Left ventricle myocardium inferior (tissue), 1 donor: ENCODE data around the gene ARF4. TPM values are rescaled to one million over a fixed set of nuclear protein-coding genes. Genes with fewer than 3 reads are reported as not detected.

Experiments
- DNase-seq: peaks from one replicate; pipeline ENCODE4 v3.0.0-alpha.2; 2020
- H3K27ac ChIP-seq: fragments of 200-600 bp; replicated peaks from 2 replicates; pipeline ENCODE4 v1.8.0; 2021
- H3K27me3 ChIP-seq: fragments of 200-600 bp; 2 replicates; pipeline ENCODE4 v1.8.0; 2021; ENCODE audit warnings: low read depth
- H3K36me3 ChIP-seq: fragments of 200-600 bp; 2 replicates; pipeline ENCODE4 v1.8.0; 2021
- H3K4me1 ChIP-seq: fragments of 200-600 bp; 2 replicates; pipeline ENCODE4 v1.8.0; 2021
- H3K4me3 ChIP-seq: fragments of 200-600 bp; 2 replicates; pipeline ENCODE4 v1.8.0; 2021; ENCODE audit warnings: mild to moderate bottlenecking, moderate library complexity
- H3K9me3 ChIP-seq: fragments of 200-600 bp; replicated peaks from 2 replicates; pipeline ENCODE4 v1.8.0; 2021
- intact Hi-C: fragments of 100-400 bp; cut with micrococcal nuclease; formaldehyde crosslinking; loops from one replicate; pipeline ENCODE4 v1.11.0; 2022
- total RNA-seq: library from RNA; stranded (reverse); fragmentation: NEBNext Ultra II Directional; extraction: Animal tissue kit (Norgen Biotek cat#: 25700); gene quantifications from one replicate; pipeline ENCODE4 v1.2.1, GENCODE V29; 2021
- TF ChIP-seq, protein P1 (sequence below): fragments of 200-600 bp; IDR thresholded peaks from 2 replicates; pipeline ENCODE4 v1.8.0; 2021; ENCODE audit warnings: antibody characterized with exemption, mild to moderate bottlenecking, borderline replicate concordance
- donor health status: DM: no; HTN: yes; CAD: no; lungs with severe emphysema.

The ARF4 gene
- total RNA-seq, 1 donor from 2014 or later = 69.8 TPM

DNA sequence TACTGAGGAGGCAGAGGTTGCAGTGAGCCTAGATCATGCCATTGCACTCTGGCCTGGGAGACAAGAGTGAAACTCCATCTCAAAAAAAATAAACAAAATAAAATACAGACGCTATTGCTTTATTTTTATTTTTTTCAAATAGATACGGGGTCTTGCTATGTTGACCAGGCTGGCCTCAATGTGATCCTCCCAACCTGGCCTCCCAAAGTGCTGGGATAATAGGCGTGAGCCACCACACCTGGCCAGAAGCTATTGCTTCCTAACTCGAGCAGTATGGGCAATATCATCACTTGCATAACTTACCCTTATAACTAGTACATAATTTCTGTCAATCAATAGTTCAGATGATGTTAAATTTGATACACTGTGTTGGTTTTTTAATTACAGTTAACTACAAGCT is 3.0 kb downstream of the ARF4 start:
- no peaks in the 10 kb centered on the region for H3K9me3 ChIP-seq
- TF ChIP-seq, protein P1, sequence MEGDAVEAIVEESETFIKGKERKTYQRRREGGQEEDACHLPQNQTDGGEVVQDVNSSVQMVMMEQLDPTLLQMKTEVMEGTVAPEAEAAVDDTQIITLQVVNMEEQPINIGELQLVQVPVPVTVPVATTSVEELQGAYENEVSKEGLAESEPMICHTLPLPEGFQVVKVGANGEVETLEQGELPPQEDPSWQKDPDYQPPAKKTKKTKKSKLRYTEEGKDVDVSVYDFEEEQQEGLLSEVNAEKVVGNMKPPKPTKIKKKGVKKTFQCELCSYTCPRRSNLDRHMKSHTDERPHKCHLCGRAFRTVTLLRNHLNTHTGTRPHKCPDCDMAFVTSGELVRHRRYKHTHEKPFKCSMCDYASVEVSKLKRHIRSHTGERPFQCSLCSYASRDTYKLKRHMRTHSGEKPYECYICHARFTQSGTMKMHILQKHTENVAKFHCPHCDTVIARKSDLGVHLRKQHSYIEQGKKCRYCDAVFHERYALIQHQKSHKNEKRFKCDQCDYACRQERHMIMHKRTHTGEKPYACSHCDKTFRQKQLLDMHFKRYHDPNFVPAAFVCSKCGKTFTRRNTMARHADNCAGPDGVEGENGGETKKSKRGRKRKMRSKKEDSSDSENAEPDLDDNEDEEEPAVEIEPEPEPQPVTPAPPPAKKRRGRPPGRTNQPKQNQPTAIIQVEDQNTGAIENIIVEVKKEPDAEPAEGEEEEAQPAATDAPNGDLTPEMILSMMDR = no peak
- H3K27me3 ChIP-seq = no peaks in the 10 kb centered on the region
- no peak for DNase-seq
- H3K4me1 ChIP-seq = peaks cover 70% of the 10 kb centered on the region
- peak overlapping the region; percentile 83 for H3K4me3 ChIP-seq
- intact Hi-C loops = no loop called here
- H3K27ac ChIP-seq = no peak overlapping the region
- H3K36me3 ChIP-seq = no peaks in the 10 kb centered on the region

DNA sequence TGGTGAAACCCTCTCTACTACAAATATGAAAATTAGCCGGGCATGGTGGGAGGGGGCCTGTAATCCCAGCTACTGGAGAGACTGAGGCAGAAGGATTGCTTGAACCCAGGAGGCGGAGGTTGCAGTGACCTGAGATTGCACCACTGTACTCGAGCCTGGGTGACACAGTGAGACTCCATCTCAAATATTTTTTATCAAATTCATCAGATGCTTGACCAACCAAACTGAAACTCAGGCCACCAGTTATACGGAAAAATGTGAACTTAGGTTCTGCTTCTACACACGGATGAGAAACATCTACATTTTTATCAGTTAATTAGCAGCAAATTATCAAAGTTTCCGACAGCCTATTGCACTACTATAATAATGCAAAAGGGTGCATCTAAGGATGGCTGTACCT is 4.8 kb downstream of the ARF4 start:
- Histone ChIP-seq H3K27me3 (no peaks in the 10 kb centered on the region), H3K27ac (no peak overlapping the region), H3K4me3 (no peak overlapping the region), H3K9me3 (no peaks in the 10 kb centered on the region), H3K36me3 (no peaks in the 10 kb centered on the region), H3K4me1 (peaks cover 68% of the 10 kb centered on the region)
- TF ChIP-seq, protein P1 = no peak
- intact Hi-C loops = no loop called here
- DNase-seq = no peak

DNA sequence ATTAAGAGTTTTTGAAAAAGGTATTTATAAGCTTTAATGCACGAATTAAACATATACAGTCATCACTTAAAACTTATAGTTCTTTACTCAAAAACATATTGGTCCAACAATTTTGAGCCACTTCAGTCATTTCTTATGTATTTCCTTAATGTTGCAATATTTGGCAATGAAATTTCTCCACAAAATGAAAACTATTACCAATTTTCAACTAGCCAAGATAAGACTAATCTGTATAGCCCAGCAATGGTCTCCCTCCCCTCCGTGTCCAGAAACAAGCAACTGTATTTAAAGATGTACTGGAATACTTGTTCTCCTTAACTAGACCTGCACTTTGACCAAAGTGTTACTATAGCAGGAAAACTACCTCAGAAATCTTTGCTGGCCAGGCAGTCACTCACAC is 9.2 kb downstream of the ARF4 start:
- no peaks in the 10 kb centered on the region for H3K27me3 ChIP-seq
- H3K36me3 ChIP-seq = peaks cover 9% of the 10 kb centered on the region
- DNase-seq = no peak
- H3K9me3 ChIP-seq = no peaks in the 10 kb centered on the region
- H3K4me1 ChIP-seq = peaks cover 71% of the 10 kb centered on the region
- H3K27ac ChIP-seq = no peak overlapping the region
- H3K4me3 ChIP-seq = no peak overlapping the region
- TF ChIP-seq, protein P1 = no peak
- intact Hi-C loops = no loop called here

DNA sequence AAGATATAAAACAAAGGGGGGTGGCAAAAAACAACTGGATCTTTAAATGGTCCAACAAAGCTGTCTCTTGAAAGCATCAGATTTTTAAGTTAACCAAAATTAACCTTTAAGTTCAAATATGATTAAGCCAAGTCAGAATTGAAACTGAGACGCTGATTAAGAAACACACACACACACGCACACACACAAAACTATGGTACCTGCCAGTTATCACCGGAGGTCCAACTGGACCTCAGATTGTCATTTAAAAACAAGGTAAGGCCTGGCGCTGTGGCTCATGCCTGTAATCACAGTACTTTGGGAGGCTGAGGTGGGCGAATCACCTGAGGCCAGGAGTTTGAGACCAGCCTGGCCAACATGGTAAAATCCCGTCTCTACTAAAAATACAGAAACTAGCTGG is 10.4 kb downstream of the ARF4 start:
- H3K4me3 ChIP-seq = no peak overlapping the region

DNA sequence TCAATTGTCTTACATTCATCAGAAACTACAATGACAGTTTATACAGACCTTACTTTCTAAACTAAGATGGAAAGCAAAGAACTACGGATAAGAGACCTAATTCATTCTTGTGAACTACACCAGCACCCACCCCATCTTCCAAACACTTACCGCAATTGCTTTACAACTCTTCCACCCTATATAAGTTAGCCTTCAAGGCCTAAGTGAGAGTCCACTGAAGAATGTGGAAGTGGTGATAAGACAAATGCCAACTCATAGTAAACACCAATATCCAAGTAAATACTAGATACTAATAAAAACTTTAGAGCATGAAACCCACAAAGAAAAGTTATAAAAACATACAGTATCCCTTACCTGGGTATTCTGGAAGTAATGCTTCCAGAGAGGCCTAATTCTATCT is 13.6 kb downstream of the ARF4 start:
- peaks cover 46% of the 10 kb centered on the region for H3K36me3 ChIP-seq
- no peak for DNase-seq
- TF ChIP-seq, protein P1 = no peak
- H3K27me3 ChIP-seq = no peaks in the 10 kb centered on the region
- intact Hi-C loops = no loop called here
- H3K9me3 ChIP-seq = no peaks in the 10 kb centered on the region
- peaks cover 57% of the 10 kb centered on the region for H3K4me1 ChIP-seq
- no peak overlapping the region for H3K27ac ChIP-seq
- no peak overlapping the region for H3K4me3 ChIP-seq

More for the DNA sequence above, 10.4 kb downstream of the ARF4 start:
- intact Hi-C loops = no loop called here
- peaks cover 18% of the 10 kb centered on the region for H3K36me3 ChIP-seq
- peaks cover 63% of the 10 kb centered on the region for H3K4me1 ChIP-seq
- H3K27ac ChIP-seq = no peak overlapping the region
- no peaks in the 10 kb centered on the region for H3K27me3 ChIP-seq
- no peak for DNase-seq
- TF ChIP-seq, protein P1 = no peak
- H3K9me3 ChIP-seq = no peaks in the 10 kb centered on the region
